Stimulated activated CD8-positive, alpha-beta memory T cell treated with anti-CD3 and anti-CD28 coated beads, Interleukin-7, amount 100 ng/mL, for 48 hours (primary cell): Measurements from ENCODE around the gene HRG.
A peak's percentile ranks its signal among the peaks of the same experiment; 100 is the strongest.
"Not testable (repeated sequence)": the region's sequence is repeated elsewhere in the genome, so short reads cannot be mapped to it uniquely, and the experiment has no call there.

ENCODE experiments used
- DNase-seq, 2 donors: peaks; one replicate each; pipeline ENCODE4 v3.0.0-alpha.2; 2020; ENCODE audit warnings: low read depth in 1 of 2; ENCODE audit errors: extremely low read depth in 1 of 2

Gene HRG

DNA sequence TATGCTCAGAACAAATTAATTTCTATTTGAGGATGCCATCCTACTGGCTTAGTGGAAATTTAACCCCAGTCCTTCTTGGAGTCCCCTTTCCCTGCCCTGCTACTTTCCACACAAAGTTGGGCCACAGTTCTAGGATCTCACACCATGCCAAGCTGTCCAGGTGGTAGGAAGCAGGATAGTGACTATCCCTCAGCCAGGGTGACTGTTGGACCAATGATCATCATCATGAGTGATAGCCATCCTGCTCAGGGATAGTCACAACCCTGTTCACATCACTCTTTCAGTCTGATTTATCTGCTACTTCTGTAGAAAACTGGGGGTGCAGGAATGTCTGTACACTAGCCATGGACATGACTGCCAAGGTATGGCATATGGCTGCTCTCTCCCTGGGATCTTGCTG is 12.8 kb downstream of the HRG start:
- no peak for DNase-seq

DNA sequence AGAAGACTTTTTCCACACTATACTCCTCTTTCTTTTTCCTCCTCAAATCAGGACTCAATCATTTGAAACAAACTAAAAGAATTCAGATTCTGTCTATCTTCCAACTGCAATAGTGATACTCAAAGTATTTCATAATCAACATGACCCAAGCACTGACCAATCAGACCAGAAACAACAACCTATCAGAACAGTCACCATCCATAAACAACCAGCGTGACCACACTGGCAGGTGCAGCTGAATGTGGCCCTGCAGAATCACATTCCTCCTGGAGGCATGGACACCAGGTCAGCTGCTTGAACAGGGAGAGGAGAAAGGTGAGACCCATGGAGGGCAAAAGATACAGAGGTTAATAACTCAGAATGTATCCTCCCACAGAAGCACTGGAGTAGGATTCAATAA is 13.3 kb downstream of the HRG start:
- DNase-seq = no peak

DNA sequence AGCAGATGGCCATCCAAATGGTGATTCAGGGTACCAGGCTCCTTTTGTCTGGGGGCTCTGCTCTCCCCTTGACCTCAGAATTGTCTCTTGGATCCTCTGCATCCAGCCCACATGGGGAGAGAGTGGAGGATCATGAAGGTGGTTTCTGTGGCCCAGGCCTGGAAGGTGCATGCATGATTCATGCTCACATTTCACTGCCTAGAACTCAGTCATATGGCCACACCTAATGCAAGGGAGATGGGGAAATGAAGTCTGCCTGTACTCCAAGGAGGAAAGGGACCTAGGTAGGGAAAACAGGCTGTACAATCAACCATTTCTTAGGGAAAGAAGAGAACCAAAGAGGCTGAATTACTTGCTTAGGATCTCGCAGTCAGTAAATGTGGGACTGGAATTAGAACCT is 15.1 kb downstream of the HRG start:
- no peak for DNase-seq

DNA sequence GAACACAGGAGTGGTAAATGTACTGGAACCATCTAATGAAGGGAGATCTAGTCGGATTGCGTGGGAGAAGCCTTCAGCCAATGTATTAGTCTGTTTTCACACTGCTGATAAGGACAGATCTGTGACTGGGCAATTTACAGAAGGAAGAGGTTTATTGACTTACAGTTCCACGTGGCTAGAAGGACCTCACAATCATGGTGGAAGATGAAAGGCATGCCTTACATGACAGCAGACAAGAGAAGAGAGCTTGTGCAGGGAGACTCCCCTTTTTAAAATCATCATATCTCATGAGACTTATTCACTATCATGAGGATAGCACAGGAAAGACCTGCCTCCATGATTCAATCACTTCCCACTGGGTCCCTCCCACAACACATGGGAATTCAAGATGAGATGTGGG is 17.0 kb downstream of the HRG start:
- no peak for DNase-seq

DNA sequence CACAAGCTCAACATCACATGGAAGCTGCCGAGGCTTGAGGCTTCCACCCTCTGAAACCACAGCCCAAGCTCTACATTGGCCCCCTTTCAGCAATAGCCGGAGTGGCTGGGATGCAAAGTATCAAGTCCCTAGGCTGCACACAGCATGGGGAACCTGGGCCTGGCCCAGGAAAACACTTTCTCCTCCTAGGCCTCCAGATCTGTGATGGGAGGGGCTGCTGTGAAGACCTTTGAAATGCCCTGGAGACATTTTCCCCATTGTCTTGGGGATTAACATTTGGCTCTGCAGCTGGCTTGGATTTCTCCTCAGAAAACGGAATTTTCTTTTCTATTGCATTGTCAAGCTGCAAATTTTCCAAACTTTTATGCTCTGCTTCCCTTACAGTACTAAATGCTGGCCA is 18.2 kb downstream of the HRG start:
- DNase-seq = no peak

DNA sequence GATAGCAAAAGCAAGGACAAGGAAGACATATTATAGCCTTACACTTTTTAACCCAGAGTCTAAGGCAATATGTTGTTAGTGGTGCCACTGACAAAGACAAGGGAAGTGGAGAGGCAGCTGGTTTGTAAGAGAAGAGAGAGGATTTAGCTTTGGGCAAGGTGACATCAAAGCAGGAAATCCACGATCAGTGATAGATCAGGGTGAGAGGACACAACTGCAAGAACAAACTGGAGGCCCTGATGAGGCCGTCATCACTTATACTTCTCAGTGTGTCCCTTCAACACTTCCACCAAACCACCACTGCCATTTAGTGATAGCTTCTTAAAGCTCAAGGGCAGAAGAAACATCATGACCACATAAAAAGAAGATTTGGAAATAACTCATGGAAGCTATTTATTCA is 20.7 kb downstream of the HRG start:
- DNase-seq = not testable (repeated sequence)

DNA sequence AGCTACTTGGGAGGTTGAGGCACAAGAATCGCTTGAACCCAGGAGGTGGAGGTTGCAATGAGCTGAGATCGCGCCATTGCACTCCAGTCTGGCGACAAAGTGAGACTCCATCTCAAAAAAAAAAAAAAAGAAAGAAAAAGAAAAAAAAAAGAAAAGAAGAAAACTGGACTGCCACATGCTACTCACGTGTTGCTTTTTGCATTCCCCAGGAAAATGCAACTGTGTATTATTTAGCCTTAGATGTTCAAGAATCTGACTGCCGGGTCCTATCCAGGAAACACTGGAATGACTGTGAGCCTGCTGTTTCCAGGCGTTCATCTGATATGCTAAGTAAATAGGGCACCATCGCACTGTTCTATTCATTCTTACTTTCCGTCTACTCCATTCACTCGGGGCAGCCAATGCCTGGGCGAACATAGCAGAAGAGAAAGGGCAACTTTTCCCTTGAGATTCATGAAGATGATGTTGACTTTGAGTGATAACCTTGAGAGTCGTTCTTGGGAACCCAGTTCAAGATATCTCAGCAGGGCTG is 21.4 kb downstream of the HRG start:
- no peak for DNase-seq

DNA sequence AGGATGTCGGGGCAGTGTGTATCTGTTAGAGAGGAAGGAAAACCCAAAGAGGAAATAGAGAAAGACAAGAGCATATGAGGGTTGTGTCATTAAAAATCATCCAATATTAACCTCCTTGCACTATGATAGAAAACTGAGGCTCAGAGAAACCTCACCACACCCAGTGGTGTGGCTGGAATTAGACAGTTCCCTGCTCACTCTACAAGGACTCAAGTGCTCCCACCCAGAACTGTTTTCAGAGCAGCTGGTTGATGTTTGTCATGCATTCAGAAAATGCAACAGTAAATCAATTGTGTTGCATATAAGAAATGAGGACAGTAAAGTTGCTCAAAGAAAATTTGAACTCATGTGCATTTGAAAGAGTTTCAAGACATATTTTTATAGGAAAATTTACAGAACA is 24.5 kb downstream of the HRG start:
- not testable (repeated sequence) for DNase-seq

DNA sequence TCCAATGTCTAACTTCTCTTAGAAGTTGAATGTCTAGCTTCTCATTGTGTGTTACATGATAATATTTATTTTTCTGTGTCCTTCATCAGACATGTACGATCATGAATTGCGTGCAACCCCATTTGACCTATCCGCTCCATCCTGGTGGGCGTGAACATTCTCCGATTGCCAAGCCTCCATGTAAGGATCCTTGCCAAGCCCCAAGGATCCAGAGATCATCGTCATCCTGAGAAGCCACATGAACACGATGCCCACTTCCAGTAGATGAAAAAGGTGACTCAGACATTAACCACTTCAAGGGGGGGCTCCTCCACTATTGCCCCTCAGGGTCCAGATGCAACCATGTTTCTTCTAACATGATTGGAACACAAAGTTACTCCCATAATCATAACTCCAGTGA is 25.9 kb downstream of the HRG start:
- no peak for DNase-seq

DNA sequence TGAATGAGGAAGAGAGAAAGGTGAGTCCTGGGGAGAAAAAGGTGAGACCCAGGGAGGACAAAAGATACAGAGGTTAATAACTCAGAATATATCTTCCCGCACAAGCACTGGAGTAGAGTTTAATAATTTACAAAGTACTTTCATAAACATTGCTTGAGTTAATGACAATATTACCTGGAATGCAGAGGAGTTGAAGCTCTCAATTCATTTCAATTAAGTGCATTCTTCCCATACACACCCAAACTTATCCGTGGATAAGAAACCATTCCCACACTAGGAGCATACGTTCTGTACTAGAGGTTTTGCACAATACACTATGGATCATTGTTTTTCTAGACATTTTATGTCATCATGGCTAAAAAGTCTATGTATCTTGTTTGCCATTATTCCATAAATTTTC is 28.0 kb downstream of the HRG start:
- no peak for DNase-seq

DNA sequence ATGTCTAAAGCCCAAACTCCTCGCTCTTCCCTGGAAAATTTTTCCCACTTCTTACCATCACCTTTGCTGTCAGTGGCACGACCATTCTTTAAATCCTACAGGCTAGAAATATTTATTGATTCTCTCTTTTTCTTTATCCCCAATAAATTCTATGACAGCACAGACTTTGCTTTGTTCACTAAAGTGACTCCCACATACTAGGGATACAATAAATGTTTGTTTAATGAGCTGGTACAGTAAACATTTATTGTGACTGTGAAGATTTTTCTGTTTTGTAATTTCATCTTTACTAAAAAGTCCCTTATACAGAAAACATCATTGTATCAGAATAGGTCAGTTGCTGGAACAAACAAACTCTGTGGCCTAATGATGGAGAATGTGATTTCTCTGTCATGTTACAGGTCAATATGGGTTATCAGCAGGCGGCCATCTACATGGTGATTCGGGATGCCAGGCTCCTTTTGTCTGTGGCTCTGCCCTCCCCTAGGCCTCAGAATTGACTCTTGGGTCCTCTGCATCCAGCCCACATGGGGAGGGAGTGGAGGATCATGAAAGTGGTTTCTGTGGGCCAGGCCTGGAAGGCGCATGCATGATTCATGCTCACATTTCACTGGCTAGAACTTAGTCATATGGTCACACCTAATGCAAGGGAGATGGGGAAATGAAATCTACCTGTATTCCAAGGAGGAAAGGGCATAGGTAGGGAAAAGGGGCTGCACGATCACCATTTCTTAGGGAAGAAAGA is 28.6 kb downstream of the HRG start:
- no peak for DNase-seq

DNA sequence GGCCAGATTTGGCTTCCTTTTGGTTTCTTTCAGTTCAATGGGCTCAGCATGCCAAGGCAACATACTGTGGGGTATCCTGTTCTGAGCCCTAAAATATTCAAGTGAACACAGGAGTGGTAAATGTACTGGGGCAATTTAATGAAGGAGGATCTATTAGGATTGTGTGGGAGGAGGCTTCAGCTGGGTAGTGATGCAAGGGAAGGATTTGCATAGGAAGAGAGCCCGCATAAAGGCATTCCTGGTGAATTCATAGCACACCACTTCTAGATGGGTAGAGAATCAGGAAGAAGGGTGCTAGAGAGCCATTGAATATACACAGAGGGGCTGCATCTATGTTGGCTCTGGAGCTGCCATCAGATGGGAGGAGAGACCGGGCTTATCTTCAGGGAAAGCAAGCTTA is 30.7 kb downstream of the HRG start:
- DNase-seq = no peak

DNA sequence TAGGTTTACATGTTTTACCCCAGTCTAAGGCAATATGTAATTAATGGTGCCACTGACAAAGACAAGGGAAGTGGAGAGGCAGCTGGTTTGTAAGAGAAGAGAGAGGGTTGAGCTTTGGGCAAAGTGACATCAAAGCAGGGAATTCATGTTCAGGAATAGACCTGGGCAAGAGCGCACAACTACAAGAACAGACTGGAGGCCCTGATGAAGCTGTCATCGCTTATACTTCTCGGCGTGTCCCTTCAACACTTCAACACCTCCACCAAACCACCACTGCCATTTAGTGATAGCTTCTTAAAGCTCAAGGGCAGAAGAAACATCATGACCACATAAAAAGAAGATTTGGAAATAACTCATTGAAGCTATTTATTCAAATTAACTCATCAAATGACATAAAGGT is 31.7 kb downstream of the HRG start:
- no peak for DNase-seq

DNA sequence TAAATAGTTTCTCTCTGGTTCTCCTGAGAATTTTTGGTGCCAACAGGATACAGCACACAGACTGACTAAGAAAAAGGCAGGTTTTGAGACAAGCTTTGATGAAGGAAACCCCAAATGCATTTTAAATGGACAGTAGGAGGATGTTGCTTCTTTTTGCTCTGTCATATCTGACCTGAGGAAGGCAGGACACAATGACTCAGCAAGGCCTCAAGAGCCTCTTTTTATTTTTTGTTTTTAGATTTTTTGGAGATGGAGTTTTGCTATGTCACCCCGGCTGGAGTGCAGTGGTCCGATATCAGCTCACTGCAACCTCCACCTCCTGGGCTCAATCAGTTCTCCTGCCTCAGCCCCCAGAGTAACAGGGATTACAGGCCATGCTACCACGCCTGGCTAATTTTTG is 34.5 kb downstream of the HRG start:
- DNase-seq = no peak

DNA sequence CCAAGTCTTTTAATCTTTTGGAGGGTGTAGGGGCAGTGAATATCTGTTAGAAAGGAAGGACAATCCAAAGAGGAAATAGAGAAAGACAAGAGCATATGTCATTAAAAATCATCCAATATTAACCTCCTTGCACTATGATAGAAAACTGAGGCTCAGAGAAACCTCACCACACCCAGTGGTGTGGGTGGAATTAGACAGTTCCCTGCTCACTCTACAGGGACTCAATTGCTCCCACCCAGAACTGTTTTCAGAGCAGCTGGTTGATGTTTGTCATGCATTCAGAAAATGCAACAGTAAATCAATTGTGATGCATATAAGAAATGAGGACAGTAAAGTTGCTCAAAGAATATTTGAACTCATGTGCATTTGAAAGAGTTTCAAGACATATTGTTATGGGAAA is 36.6 kb downstream of the HRG start:
- DNase-seq = not testable (repeated sequence)

DNA sequence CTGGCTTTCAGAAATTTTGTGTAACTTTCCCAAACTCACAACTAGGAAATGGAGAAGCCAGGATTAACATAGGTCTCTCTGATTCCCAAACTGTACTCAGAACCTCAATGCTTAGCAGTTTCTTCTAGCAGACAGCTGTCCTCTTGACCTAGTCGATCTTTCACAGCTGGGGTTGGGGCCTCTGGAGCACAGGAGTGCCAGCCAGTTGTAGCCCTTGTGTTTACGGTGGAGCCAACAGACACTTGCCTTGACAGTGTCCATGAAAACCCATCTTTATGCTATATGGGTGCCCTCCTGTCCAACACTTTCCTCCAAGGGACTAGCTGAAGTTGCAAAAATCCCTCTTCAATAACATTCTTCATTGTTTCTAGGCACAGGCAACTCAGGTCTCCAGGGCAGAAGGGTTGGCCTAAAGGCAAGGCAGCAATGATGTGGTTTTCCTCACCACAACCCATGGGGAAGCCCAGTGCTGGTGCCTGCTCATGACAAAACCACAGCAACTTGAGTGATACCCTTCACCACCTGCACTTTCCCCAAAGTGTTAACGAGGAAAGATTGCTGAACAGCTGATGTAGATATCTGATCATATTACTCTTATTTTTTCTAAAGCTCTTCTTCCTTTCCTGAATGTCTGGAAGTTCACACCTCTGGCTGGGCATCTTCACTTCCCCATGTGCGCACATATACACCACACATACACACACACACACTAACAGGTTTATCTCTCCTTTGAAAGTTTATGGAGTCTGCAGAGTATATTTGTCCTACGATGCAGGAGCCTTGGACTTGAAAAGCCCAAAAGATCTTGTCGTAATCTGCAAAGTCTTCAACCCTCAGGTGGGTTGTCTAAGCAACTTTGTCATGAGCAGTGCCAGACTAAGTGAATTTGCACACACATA is 40.3 kb downstream of the HRG start:
- DNase-seq = peak; percentile 36 to 52

DNA sequence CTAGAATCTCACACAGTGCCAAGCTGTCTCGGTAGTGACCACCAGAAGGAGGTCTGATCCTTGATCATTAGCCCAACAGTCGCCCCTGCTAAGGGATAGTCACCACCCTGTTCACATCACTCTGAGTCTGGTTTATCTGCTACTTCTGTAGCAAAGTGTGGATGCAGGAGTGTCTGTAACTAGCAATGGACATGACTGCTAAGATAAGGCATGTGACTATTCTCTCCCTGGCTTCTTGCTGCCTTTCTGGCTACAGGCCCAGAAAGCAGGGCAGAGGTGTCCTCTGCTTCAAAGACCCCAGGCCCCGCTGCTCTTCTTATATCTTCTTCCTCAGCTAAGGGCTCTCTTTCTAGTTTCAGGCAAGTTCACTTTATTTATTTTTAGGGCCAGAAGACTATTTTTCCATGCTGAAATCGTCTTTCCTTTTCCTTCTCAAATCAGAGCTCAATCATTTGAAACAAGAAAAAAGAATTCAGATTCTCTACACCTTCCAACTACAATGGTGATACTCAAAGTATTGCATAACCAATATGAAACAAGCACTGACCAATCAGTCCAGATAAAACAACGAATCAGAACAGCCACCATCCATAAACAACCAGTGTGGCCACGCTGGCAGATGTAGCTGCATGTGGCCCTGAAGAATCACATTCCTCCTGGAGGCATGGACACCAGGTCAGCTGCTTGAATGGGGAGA is 43.3 kb downstream of the HRG start:
- no peak for DNase-seq

DNA sequence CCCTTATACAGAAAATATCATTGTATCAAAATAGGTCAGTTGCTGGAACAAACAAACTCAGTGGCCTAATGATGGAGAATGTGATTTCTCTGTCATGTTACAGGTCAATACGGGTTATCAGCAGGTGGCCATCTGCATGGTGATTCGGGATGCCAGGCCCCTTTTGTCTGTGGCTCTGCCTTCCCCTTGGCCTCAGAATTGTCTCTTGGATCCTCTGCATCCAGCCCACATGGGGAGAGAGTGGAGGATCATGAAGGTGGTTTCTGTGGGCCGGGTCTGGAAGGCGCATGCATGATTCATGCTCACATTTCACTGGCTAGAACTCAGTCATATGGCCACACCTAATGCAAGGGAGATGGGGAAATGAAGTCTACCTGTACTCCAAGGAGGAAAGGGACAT is 44.9 kb downstream of the HRG start:
- DNase-seq = not testable (repeated sequence)

DNA sequence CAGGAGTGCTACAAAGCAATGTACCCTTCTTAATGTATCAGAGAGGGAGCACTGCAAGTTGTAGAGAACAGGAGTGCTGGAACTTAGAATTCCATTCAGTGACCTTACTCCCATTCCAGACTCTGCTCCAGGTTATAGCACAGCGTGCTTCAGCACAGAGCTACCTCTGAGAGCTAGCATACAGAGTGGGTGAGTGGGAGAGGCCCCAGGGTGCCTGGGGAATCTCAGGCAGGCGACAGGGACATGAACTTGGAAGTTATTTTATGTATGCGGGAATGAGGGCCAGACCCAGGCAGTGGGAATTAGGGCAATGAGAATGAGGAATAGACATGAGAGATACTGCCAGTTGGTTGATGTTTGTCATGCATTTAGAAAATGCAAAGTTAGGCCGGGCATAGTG is 47.7 kb downstream of the HRG start:
- DNase-seq = no peak

DNA sequence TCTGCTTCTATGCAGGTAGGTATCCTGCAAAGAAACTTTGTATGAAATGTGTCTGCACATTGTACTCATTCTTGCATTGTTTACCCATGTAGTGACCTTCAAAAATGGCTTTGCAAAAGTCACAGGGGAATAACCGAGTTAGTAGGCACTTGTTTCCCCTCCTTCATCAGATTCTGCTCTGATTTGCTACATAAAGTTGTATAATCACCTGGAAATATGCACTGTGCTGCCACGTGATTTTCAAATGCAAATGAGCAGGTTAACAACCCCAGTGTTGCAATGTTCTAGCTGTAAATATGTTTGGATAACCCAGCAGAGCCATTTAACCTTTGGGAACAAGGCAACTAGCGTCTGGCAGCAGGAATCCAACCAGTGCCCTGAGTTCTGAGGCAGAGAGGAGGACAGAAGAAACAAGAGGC is 51.2 kb downstream of the HRG start, which contains the start of gene KNG1:
TSS of gene KNG1 (plus strand) at position 321 of the 419 bp plus-strand sequence. CDS start 184 bp downstream, outside the sequence.
- DNase-seq = no peak
